NCI-H1694 (cell line): Measurements from ENCODE around the gene RARS2.
"Not testable (repeated sequence)": the region's sequence is repeated elsewhere in the genome, so short reads cannot be mapped to it uniquely, and the experiment has no call there.

Source experiments
- DNase-seq: peaks from one replicate; lab custom pipeline; 2025; lab: John Stamatoyannopoulos, UW

RARS2 gene

DNA sequence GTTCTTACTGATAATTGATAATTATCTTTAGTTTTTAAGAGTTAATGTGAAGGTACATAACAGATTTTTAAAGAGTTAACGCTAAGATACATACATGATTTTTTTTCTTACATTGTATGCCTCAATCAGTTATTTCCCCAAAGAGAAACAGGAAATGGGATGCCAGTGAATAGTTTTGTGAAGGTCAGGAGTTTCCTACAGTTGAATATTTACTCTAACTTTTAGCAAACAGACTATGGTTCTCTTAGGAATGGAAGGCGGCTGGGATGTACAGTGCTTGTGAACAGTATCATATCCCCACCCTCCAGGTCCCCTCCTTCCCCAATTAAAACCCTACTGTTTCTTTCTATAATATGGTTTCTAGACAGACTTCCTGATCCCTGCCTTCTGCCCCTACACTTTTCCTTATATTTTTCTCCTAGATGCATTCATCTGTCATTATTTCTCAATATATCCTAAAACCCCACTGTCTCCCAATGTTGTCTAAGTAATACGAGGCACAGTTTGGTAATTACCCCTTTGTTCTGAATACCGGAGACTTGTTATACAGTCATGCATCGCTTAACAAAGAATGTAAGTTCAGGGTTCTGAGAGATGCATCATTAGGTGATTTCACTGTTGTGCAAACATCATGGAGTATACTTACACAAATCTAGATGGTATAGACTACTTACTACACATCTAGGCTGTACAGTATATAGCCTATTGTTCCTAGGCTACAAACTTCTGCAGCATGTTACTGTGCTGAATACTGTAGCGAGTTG, 87.8 kb downstream of the RARS2 start:
- no peak for DNase-seq

GRCh38 chr6:87498048-87498447, 91.7 kb downstream of the RARS2 start:
- no peak for DNase-seq

DNA sequence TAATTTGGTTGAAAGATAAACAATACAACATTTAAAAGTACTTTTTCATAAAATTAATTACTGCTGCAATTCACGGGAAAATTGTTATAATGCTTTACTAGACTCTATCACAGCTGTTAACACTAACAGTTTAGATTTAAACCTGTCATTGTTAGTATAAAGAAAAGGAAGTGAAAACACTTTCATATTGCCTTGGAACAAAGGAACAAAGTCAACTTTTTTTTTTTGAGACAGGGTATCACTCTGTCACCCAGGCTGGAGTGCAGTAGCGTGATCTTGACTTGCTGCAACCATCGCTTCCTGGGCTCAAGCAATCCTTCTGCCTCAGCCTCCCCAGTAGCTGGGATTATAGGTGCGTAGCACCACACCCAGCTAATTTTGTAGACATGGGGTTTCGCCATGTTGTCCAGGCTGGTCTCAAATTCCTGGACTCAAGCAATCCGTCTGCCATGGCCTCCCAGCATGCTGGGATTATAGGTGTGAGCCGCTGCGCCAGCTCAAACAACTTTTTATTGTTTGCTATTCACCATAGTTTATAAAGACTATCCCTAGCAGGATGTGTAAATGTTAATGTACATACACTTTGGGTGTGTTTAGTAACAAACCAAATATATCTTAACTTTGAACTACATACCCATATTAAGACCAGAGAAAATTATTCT, 94.9 kb downstream of the RARS2 start:
- DNase-seq, result no peak

GRCh38 chr6:87489326-87489725, 100.5 kb downstream of the RARS2 start:
- DNase-seq, result not testable (repeated sequence)

GRCh38 chr6:87487555-87487954, 102.2 kb downstream of the RARS2 start:
- DNase-seq, result no peak

GRCh38 chr6:87484491-87484890, 105.3 kb downstream of the RARS2 start:
- DNase-seq, result no peak

DNA sequence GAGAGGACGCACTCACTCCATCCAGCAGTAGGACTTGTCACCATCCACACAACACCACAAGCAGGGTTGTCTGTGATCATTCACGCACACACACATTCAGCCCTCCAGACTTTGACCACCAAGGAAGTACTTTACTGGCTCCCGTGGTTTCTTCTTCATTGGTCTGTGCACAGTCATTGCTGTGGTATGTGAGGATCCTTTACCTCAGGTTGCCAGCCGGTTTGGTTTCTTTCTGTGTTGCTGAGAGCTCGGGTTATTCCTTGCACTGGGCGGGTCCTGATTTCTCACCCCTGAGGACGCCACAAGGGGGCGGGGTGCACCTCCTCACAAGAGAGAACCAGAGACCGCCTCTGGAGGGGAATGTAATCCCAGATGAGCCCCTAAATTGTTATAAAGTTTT, 105.9 kb downstream of the RARS2 start:
- no peak for DNase-seq

DNA sequence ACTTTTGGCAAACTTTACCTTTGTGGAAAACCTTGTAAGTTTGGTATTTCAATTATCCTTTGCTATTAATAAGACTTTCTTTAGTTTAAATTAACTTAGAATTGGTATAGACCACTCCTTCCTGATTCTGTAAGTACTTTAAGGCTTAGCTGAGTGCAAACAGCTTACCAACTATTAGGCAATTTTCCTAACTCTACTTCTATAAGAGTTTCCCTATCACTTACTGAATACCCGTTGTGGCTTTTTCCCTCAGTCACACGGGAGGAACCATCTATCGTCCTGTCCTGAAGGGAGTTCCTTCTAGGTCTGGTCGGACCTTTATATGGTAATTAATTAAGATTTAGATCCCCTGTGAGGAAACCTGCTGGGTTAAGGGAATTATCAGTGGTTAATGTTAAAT, 107.4 kb downstream of the RARS2 start:
- no peak for DNase-seq

DNA sequence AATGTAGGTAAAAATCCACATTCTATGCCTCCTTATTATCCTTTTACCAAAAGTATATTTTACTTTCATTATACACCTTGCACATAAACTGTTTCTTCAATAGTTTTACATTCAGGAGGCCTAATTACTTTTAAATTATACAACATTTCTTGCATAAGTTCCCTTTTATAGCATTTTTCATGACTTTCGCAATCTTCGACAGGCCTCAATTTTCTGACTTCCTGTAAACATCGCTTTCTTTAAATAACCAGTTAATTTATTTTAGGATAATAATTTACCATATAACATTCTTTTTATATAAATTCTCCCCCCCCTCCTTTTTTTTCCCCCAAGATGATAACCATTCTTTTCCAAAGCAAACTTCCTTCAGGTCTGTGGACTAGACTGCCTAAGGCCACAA, 107.9 kb downstream of the RARS2 start:
- no peak for DNase-seq

DNA sequence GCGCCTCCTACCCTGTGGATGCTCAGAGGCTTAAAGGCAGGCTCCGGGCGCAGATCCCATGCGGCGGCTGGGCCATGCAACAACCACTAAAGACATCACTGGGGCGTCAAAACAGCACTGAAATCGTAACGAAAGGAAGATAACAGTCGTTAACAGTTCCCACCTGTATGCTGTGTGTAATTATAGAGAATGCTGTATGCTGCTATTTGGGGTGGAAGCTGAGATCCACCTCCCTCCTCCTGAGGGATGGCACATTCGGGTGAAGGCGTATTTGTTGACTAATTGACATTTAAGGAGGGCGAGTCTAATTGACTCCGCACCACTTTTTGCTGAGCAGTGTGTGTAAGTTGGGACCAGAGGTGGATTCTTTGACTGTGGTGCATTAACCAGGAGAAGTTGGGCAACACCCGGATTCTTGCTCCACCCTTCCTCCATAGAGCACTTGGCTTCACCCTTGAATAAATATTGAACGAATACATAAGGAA, 116.3 kb downstream of the RARS2 start:
- DNase-seq, result no peak

DNA sequence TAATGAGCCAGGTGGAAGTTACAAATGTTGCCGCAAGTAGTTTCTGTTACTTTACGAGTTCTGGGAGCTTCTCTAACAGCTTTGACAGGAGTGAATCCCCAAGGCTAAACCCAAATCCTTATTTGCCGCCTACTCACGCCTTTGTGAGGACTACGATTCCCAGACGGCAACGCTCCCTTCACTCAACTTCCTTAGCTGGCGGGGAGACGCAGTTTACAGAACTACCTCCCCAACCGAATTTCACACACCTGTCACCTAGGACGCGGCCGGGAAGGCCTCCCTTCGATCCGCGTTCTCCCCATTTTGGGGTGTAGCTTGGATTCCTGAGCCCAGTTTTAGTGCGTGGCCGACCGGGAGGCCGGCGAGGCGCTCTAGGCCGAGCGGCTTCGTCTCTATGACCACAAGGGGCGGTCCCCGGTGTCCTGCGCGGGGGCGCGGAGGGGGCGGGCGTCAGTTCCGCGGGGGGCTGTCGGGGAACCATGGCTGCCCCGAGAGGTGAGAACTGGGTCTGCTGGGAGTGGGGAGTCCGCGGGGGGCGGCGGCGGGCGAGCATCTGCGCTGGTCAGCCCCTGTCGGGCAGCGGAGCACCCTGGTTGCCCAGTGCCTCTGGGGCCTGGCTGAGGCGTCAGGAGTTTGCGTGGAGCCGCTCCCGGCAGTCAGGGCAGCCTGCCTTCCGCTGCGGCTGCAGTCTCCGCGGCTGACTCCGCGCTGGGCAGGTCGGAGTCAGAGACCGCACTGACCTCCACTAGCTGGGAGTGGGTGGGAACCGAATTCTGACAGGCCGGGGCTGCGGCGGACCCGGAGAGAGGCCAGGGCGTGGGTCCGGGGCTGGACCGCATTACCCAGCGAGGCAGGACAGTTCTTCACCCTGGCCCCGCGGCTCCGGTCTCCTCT, 117.0 kb downstream of the RARS2 start, which contains the start of gene SLC35A1:
SLC35A1 (plus strand) TSS at position 450 of the 894 bp plus-strand sequence; CDS start at position 480, 30 bp downstream.
- DNase-seq, result peak; percentile 53

- DNase-seq, result no peak
These were observed 124.7 kb downstream of the RARS2 start for GRCh38 chr6:87465051-87465450.
